Middle frontal gyrus (tissue), 1 donor: ENCODE results near the gene KCNN1.
"Not testable (repeated sequence)": the region's sequence is repeated elsewhere in the genome, so short reads cannot be mapped to it uniquely, and the experiment has no call there.

Source experiments
- DNase-seq: peaks from one replicate; pipeline ENCODE4 v3.0.0-alpha.2; 2015; ENCODE audit warnings: low spot score; ENCODE audit errors: extremely low spot score

Gene KCNN1

GRCh38 chr19:17969096-17969792 is 2.3 kb downstream of the KCNN1 start:
- no peak for DNase-seq

- DNase-seq: no peak
Observed at GRCh38 chr19:17972230-17972629, 5.3 kb downstream of the KCNN1 start.

- DNase-seq: no peak
Observed at GRCh38 chr19:17973759-17974158, 6.9 kb downstream of the KCNN1 start.

GRCh38 chr19:17974551-17974950 is 7.6 kb downstream of the KCNN1 start:
- DNase-seq: no peak

- no peak for DNase-seq
Observed at GRCh38 chr19:17975032-17975431, 8.1 kb downstream of the KCNN1 start.

GRCh38 chr19:17977021-17977420 is 10.1 kb downstream of the KCNN1 start:
- no peak for DNase-seq

- DNase-seq: no peak
Observed at GRCh38 chr19:17977488-17977887, 10.6 kb downstream of the KCNN1 start.

- DNase-seq: no peak
Observed at GRCh38 chr19:17981611-17982010, 14.7 kb downstream of the KCNN1 start.

- DNase-seq: no peak
Observed at GRCh38 chr19:17982430-17982829, 15.5 kb downstream of the KCNN1 start.

GRCh38 chr19:17985037-17985818 is 18.3 kb downstream of the KCNN1 start:
- no peak for DNase-seq

GRCh38 chr19:17986569-17986968 is 19.7 kb downstream of the KCNN1 start:
- DNase-seq: not testable (repeated sequence)

- no peak for DNase-seq
Observed at GRCh38 chr19:17988161-17988560, 21.3 kb downstream of the KCNN1 start.

GRCh38 chr19:17989425-17990094 is 22.7 kb downstream of the KCNN1 start:
- DNase-seq: no peak

GRCh38 chr19:17993076-17993813 is 26.3 kb downstream of the KCNN1 start:
- DNase-seq: no peak

- peak; percentile 69 for DNase-seq
Observed at GRCh38 chr19:17996826-17997316, 30.0 kb downstream of the KCNN1 start.

GRCh38 chr19:17997969-17998826 is 31.3 kb downstream of the KCNN1 start:
- DNase-seq: no peak

GRCh38 chr19:17998827-17999150 is 31.9 kb downstream of the KCNN1 start:
- no peak for DNase-seq

- no peak for DNase-seq
Observed at GRCh38 chr19:17999684-18000479, 33.0 kb downstream of the KCNN1 start.

- no peak for DNase-seq
Observed at GRCh38 chr19:18000480-18000914, 33.6 kb downstream of the KCNN1 start.
